ENCODE results near the gene ARPC1A. TPM values are rescaled to one million over a fixed set of nuclear protein-coding genes. Genes with fewer than 3 reads are reported as not detected.
"Not testable (repeated sequence)": the region's sequence is repeated elsewhere in the genome, so short reads cannot be mapped to it uniquely, and the experiment has no call there.

ARPC1A gene
- total RNA-seq, 6 experiments from 2014 or later = 50.0 to 78.0 (median 63.4) TPM

DNA sequence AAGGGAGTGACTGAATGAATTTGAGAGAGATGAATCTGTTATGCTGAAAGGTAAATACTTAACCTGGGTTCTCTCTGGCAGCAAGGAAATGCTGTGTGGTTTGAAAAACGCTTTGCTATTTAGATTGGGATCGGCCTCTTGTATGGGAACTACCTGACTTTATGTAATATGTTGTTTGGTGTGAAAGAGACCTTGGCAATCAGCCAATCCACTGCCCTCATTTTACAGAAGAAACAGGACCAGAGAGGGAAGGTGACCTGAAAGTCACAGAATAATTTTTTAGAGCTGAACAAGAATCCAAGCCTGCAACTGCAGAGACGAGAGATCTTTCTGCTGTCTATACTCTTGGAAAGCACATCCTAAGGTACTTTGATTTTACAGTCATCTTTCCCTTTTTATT lies 84.1 kb downstream of the ARPC1A start:
- no peaks in the 10 kb centered on the region for H3K27me3 ChIP-seq
- TF ChIP-seq POLR2A (IDR thresholded peaks at IDR 0.05) = no peak
- peaks cover 0 to 39% (median 11%) of the 10 kb centered on the region in 4 donors for H3K36me3 ChIP-seq
- peak overlapping the region; percentile 98 to 100 (median 100) for H3K4me3 ChIP-seq
- no peaks in the 10 kb centered on the region for H3K9me3 ChIP-seq
- H3K4me1 ChIP-seq = peaks cover 0 to 20% (median 12%) of the 10 kb centered on the region in 4 donors
- WGBS (ENCODE audit: insufficient coverage, low coverage, low lambda C conversion rate, missing lambda C conversion rate) = 7% methylated on average over 3 of the region's 3 CpGs
- no peak overlapping the region for H3K27ac ChIP-seq
- DNase-seq (no peak), ATAC-seq (no peak)
- intact Hi-C loops (cut with DNase I) = no loop called here

DNA sequence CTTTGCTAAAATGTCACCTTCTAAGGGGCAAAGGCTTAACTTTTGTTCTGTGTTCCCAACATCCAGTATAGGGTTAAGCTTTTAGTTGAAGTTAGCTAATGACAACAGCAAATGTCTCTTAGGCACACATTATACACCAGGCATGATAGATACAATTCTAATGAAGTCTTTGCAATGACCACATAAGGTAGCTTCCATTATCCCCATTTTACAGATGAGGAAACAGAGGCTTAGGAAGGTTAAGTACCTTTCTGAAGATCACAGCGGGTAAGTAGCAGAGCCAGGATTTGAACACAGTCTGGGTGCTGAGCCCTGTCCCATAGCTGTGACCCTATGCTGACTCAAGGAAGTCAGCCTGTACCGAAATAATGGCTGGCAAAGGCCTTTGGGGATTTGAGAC lies 84.9 kb downstream of the ARPC1A start:
- no peak for ATAC-seq
- intact Hi-C loops (cut with DNase I) = no loop called here
- H3K4me3 ChIP-seq = no peak overlapping the region
- TF ChIP-seq POLR2A (IDR thresholded peaks at IDR 0.05) = no peak
- no peak for TF ChIP-seq CTCF (IDR thresholded peaks at IDR 0.05)
- peaks cover 0 to 26% (median 15%) of the 10 kb centered on the region in 4 donors for H3K4me1 ChIP-seq
- DNase-seq = no peak
- H3K36me3 ChIP-seq = peaks cover 0 to 43% (median 12%) of the 10 kb centered on the region in 4 donors
- 100% methylated on average over 2 of the region's 2 CpGs for whole genome bisulfite sequencing (ENCODE audit: insufficient coverage, low coverage, low lambda C conversion rate, missing lambda C conversion rate)
- no peaks in the 10 kb centered on the region for H3K9me3 ChIP-seq
- H3K27me3 ChIP-seq = no peaks in the 10 kb centered on the region
- no peak overlapping the region for H3K27ac ChIP-seq

DNA sequence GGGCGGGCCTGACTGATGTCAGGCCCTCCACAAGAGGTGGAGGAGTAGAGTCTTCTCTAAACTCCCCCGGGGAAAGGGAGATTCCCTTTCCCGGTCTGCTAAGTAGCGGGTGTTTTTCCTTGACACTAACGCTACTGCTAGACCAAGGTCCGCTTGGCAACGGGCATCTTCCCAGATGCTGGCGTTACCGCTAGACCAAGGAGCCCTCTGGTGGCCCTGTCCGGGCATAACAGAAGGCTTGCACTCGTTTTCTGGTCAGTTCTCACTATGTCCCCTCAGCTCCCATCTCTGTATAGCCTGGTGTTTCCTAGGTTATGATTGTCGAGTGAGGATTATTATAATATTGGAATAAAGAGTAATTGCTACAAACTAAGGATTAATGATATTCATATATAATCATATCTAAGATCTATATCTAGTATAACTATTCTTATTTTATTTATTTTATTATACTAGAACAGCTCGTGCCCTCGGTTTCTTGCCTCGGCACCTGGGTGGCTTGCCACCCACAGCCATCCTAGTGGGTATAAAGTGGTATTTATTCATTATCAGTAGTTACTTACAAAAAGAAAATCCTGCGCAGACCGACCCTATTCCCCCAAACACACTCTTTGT lies 89.9 kb downstream of the ARPC1A start:
- TF ChIP-seq CTCF (IDR thresholded peaks at IDR 0.05) = peak; percentile 67 to 82 (median 75)
- H3K4me3 ChIP-seq; H3K27me3 ChIP-seq; H3K9me3 ChIP-seq; intact Hi-C loops (cut with DNase I): not testable (repeated sequence)
- ATAC-seq = peak in 3 of 4 donors; percentile 41 to 54 (median 50)
- H3K4me1 ChIP-seq = peaks cover 0 to 34% (median 11%) of the 10 kb centered on the region in 4 donors
- H3K27ac ChIP-seq = peak overlapping the region in 2 of 3 donors; percentile 25 to 56
- 41% methylated on average over 8 of the region's 17 CpGs for WGBS (ENCODE audit: insufficient coverage, low coverage, low lambda C conversion rate, missing lambda C conversion rate)
- peak; percentile 74 to 86 (median 81) for DNase-seq
- peaks cover 0 to 81% (median 38%) of the 10 kb centered on the region in 4 donors for H3K36me3 ChIP-seq

Other genes with a start within 250 kb of the ARPC1A start
- gene SMURF1, start 181.8 kb upstream of the ARPC1A start, total RNA-seq = 10 to 100 TPM in 4 of 6 experiments, 1 to 10 TPM in 2; 8.8 to 14.1 (median 10.9) TPM
- gene KPNA7, start 117.8 kb upstream of the ARPC1A start, total RNA-seq = under 1 TPM in 4 of 6 experiments, not detected in 2; 0.18 to 0.44 (median 0.35) TPM
- not detected for gene MYH16, start 53.1 kb upstream of the ARPC1A start, total RNA-seq
- 100 to 1,000 TPM in 2 of 6 experiments, 10 to 100 TPM in 4; 24.4 to 197 (median 52.7) TPM for gene ARPC1B, start 48.8 kb downstream of the ARPC1A start, total RNA-seq
- gene PDAP1, start 82.7 kb downstream of the ARPC1A start, total RNA-seq = 10 to 100 TPM; 36.3 to 52.9 (median 39.6) TPM
- gene BUD31, start 83.1 kb downstream of the ARPC1A start, total RNA-seq = 10 to 100 TPM; 25.6 to 49.2 (median 33.3) TPM
- 1 to 10 TPM; 2.4 to 5.3 (median 2.8) TPM for gene PTCD1, start 112.9 kb downstream of the ARPC1A start, total RNA-seq
- gene CPSF4, start 113.0 kb downstream of the ARPC1A start, total RNA-seq = 10 to 100 TPM; 10.1 to 16.7 (median 12.0) TPM
- gene ATP5MF, start 140.3 kb downstream of the ARPC1A start, total RNA-seq = 1,000 to 10,000 TPM in 2 of 6 experiments, 100 to 1,000 TPM in 4; 134 to 1,633 (median 145) TPM
- gene ZNF789, start 147.0 kb downstream of the ARPC1A start, total RNA-seq = 1 to 10 TPM; 2.8 to 5.6 (median 4.0) TPM
- gene ZNF394, start 174.4 kb downstream of the ARPC1A start, total RNA-seq = 10 to 100 TPM in 2 of 6 experiments, 1 to 10 TPM in 4; 6.6 to 12.3 (median 9.4) TPM
- 1 to 10 TPM; 2.7 to 4.4 (median 3.1) TPM for gene ZKSCAN5, start 178.8 kb downstream of the ARPC1A start, total RNA-seq
- gene FAM200A, start 226.2 kb downstream of the ARPC1A start, total RNA-seq = 1 to 10 TPM; 1.4 to 3.4 (median 2.3) TPM
- 10 to 100 TPM; 21.5 to 44.4 (median 26.0) TPM for gene ZNF655, start 232.7 kb downstream of the ARPC1A start, total RNA-seq

Measured in right lobe of liver (tissue), 6 donors.